T-helper 22 cell (primary cell): ENCODE results near the gene SPRR2F.

Experiments used
- DNase-seq: peaks from one replicate; pipeline ENCODE4 v3.0.0-alpha.2; 2020; ENCODE audit warnings: low read depth

SPRR2F gene

GRCh38 chr1:153072806-153073726 is 40.2 kb downstream of the SPRR2F start:
- no peak for DNase-seq

GRCh38 chr1:153071511-153071910 is 41.8 kb downstream of the SPRR2F start, which contains the start of gene SPRR2B:
Gene SPRR2B, minus strand, starts transcription at chr1:153071611. Its CDS starts 772 bp downstream, at chr1:153070839.
- DNase-seq: no peak

- DNase-seq: no peak
These were observed 43.1 kb downstream of the SPRR2F start for GRCh38 chr1:153070243-153070642.
